ENCODE data around the gene GABPB2. TPM values are rescaled to one million over a fixed set of nuclear protein-coding genes. Genes with fewer than 3 reads are reported as not detected.

Gene GABPB2
- total RNA-seq, 1 donor from 2014 or later: 3.4 TPM

DNA sequence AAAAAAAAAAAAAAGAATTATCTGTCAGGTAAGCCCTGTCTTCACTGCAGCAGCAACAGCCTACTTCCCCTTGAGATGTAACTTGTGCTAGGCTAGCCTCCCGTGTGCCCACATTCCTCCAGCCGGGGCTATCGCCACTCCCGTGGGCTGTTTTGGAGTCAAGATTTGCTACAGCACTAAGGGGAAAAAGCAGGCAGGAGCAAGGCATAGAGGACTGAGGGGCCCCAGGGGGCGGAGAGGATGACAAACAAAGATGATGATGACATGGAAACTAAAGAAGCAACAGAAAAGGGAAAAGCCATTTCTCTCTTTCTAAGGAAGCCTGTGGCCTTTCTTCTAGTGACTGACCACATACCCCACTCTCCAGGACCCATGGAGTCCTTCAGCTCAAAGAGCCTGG is 87.8 kb downstream of the GABPB2 start:
- DNase-seq (ENCODE audit: extremely low read depth, low read depth, low spot score): no peak

DNA sequence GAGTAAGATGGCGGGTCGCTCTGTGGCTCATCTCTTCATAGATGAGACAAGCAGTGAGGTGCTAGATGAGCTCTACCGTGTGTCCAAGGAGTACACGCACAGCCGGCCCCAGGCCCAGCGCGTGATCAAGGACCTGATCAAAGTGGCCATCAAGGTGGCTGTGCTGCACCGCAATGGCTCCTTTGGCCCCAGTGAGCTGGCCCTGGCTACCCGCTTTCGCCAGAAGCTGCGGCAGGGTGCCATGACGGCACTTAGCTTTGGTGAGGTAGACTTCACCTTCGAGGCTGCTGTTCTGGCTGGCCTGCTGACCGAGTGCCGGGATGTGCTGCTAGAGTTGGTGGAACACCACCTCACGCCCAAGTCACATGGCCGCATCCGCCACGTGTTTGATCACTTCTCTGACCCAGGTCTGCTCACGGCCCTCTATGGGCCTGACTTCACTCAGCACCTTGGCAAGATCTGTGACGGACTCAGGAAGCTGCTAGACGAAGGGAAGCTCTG is 88.2 kb downstream of the GABPB2 start:
- no peak for DNase-seq (ENCODE audit: extremely low read depth, low read depth, low spot score)

DNA sequence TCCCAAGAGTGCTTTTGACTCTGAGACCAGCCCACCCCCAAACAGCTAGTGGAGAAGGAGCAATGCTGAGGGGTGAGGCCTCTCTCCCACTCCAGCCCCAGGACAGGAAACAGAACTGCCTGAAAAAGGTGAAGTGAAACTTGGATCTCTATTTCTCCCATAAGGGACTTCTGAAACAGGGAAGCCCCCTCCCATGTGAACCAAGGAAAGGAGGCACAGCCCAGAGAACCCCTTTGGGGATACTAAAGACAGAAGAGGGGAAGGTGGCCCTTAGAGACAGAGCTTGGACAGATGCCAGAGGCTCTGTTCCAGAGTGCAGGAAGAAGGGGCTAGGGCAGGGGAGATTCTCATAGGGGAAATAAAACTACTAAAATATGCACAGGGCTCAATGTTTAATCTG is 88.8 kb downstream of the GABPB2 start:
- DNase-seq (ENCODE audit: extremely low read depth, low read depth, low spot score): no peak

DNA sequence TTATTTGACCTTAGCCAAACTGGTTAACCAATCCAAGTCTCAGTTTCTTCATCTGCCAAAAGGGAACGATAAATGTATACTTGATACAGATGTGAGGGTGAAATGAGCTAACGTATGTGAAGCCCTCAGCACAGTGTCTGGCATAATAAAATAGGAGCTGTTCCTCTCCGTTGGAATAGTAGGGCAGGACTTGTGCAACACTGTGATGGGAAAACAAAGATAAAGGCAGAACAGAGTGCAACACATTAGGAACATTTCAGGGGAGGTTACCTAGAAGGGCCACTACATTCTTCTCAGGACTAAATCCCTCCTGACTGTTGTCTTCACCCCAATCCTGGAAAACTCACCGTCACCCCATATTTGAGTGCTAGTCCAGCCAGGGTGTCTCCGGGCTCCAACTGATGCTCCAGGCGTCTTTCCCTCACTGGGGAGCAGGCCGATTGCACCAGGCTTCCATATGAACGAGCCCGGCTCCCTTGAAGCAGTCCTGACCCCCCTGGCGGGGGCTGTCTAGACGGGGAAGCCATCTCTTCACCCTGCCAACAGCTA is 94.2 kb downstream of the GABPB2 start:
- no peak for DNase-seq (ENCODE audit: extremely low read depth, low read depth, low spot score)

DNA sequence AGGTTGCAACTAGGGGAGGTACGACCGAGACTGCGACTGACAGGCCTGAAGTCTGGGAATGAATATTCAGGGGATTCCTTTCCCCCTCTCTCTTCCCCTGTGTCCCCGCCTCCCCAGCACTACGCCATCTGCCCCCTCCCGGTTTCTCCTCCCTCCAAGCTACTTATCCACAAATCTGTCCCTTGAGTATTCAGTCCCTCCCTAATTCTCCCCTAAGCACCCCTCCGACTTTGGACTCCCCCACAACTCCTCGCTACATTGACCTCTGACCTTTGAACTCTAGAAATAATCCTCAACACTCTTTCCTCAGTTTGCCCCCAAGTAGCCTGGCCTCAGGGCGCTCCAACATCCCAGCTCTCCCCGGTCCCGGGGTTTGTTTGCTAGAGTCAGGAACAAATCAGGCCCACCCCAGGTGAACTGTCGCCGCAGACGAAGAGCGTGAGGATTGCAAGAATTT is 94.7 kb downstream of the GABPB2 start:
- no peak for DNase-seq (ENCODE audit: extremely low read depth, low read depth, low spot score)

DNA sequence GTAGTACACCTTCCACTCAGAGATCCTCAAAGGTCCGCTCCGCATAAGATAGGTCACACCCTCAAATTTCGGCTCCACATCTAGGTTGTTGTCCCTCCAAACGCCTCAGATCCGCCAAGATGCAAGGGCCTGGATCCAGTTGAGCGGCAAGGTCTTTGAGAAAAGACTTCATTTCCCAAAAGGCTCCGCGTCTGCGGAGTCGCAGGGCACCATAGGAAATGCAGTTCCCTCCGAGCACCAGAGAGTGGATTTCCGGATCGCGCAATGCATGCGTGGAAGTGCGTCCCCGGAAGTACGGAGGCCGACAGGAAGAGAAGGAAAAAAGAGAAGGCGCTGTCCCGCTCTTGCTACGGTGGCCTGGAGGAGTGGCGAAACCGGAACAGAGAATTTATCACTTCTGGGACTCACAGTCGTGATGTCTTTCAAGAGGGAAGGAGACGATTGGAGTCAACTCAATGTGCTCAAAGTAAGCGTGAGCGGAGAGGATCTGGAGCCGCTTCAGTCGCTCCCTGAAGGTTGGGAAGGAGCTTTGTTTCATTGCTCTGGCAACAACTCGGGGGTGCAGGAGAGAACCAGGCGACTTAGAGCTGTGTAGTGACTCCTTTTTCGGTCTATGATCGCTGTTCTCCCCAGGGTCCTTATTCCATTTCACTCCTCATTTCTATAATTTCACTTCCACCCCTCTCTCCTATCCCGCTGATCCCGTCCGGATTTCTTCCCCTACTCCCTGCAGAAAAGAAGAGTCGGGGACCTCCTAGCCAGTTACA is 95.4 kb downstream of the GABPB2 start, which contains the start of the genes LYSMD1 and SCNM1:
Gene LYSMD1, minus strand, starts transcription at position 165 of the 767 bp plus-strand sequence. CDS start 644 bp downstream, outside the sequence.
Gene SCNM1, plus strand, starts transcription at position 407 of the 767 bp plus-strand sequence. Its CDS starts 9 bp downstream, at position 416.
- DNase-seq (ENCODE audit: extremely low read depth, low read depth, low spot score): peak; percentile 84

DNA sequence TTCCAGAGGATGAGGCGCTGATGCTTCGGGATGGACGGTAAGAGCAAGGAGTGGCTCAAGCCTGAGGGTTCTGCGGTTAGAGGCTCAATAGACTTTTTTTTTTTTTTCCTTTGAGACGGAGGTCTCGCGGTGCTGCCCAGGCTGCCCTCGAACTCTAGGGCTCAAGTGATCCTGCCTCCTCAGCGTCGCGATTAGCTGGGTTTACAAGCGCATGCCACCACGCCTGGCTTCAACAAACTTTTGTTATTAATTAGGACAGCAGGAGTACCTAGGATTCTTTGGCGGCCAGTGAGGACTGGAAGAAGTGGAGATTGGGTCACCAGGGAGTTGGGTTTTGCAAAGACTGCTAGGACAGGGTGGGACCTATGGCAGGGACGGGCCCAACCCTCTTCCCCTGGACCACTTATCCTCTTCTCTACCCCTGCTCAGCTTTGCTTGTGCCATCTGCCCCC is 96.0 kb downstream of the GABPB2 start:
- DNase-seq (ENCODE audit: extremely low read depth, low read depth, low spot score): no peak

DNA sequence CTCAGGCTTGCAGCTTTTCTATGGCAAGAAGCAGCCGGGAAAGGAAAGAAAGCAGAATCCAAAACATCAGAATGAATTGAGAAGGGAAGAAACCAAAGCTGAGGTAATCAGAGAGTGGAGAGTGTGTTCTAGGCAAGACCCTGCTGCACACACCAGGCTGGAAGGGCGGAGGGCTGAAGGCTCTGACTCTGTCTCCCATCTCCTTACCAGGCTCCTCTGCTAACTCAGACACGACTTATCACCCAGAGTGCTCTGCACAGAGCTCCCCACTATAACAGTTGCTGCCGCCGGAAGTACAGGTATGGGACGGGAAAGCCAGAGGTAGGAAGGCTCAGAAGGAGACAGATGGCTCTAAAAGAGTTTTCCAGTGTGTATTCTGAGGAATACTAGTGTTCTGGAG is 96.6 kb downstream of the GABPB2 start:
- no peak for DNase-seq (ENCODE audit: extremely low read depth, low read depth, low spot score)

DNA sequence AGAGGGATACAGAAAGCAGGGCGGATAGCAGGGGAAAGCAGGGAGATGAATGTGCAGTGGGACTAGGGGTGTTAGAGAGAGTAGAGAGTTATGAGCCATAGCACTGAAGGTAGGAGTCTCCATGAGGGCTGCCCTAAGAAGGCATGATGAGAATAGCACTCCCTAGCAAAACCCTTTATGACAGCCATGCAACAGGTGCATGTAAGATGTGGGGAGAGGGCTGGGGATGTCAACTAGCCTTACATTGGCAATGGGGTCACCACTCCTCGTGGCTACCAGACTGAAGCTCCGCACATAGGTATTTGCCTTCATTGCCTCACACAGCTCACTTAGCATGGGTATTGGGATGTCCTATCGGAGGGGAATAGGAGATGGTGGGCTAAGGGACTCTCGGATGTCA is 100.6 kb downstream of the GABPB2 start:
- no peak for DNase-seq (ENCODE audit: extremely low read depth, low read depth, low spot score)

Other genes starting within 250 kb of the GABPB2 start
- gene ARNT, start 194.2 kb upstream of the GABPB2 start, total RNA-seq: 20.4 and 28.1 TPM in 2 replicates
- not detected in 2 replicates for gene CTXND2, start 183.6 kb upstream of the GABPB2 start, total RNA-seq
- gene SETDB1, start 144.4 kb upstream of the GABPB2 start, total RNA-seq: 23.1 and 29.5 TPM in 2 replicates
- gene CERS2, start 95.9 kb upstream of the GABPB2 start, total RNA-seq: 109 and 139 TPM in 2 replicates
- 0.19 TPM in 1 of 2 replicates, not detected in the other for gene ANXA9, start 88.5 kb upstream of the GABPB2 start, total RNA-seq
- gene MINDY1, start 63.9 kb upstream of the GABPB2 start, total RNA-seq: 12.5 and 17.9 TPM in 2 replicates
- gene PRUNE1, start 62.3 kb upstream of the GABPB2 start, total RNA-seq: 4.5 and 6.1 TPM in 2 replicates
- not detected in 2 replicates for gene BNIPL, start 34.2 kb upstream of the GABPB2 start, total RNA-seq
- gene C1orf56, start 23.0 kb upstream of the GABPB2 start, total RNA-seq: 2.4 and 2.9 TPM in 2 replicates
- gene CDC42SE1, start 11.1 kb upstream of the GABPB2 start, total RNA-seq: 69.4 and 73.9 TPM in 2 replicates
- gene MLLT11, start 10.4 kb upstream of the GABPB2 start, total RNA-seq: 25.1 and 27.6 TPM in 2 replicates
- gene SEMA6C, start 75.9 kb downstream of the GABPB2 start, total RNA-seq: 20.2 and 28.1 TPM in 2 replicates
- gene TNFAIP8L2, start 85.9 kb downstream of the GABPB2 start, total RNA-seq: not detected in 2 replicates
- gene LYSMD1, start 95.1 kb downstream of the GABPB2 start, total RNA-seq: 4.7 and 5.9 TPM in 2 replicates
- 39.3 and 42.6 TPM in 2 replicates for gene SCNM1, start 95.4 kb downstream of the GABPB2 start, total RNA-seq
- not detected in 2 replicates for gene TMOD4, start 105.2 kb downstream of the GABPB2 start, total RNA-seq
- 38.1 and 58.2 TPM in 2 replicates for gene VPS72, start 119.4 kb downstream of the GABPB2 start, total RNA-seq
- 36.4 and 45.3 TPM in 2 replicates for gene PIP5K1A, start 127.8 kb downstream of the GABPB2 start, total RNA-seq
- gene PSMD4, start 184.0 kb downstream of the GABPB2 start, total RNA-seq: 151 and 156 TPM in 2 replicates
- gene ZNF687, start 211.5 kb downstream of the GABPB2 start, total RNA-seq: 17.6 and 22.8 TPM in 2 replicates

Measured in glomerular endothelial cell (primary cell).